Measurements from ENCODE around the gene RPSA. TPM values are rescaled to one million over a fixed set of nuclear protein-coding genes. Genes with fewer than 3 reads are reported as not detected.

RPSA gene
- total and polyA plus RNA-seq, 8 donors = 738 to 1,954 (median 1,788) TPM

DNA sequence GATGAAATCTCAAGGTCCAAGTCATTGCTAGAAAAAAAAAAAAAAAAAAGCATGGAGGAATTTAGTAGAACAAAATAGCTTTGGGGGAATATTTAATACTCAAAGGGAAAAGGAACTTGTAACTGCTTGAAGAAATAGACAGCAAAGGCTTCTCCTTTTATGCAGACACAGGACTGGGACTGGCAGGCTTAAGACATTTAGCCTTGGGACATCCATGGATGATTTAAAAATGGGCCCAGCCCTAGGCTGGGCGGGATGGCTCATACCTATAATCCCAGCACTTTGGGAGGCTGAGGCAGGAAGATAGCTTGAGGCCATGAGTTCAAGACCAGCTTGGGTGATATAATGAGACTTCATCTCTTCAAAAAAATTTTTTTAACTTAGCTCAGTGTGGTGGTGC is 19.8 kb downstream of the RPSA start:
- DNase-seq (no peak), ATAC-seq (no peak)
- no peaks in the 10 kb centered on the region for H3K4me1 ChIP-seq
- intact Hi-C loops (cut with DNase I) = no loop called here
- no peak overlapping the region for H3K4me3 ChIP-seq
- no peaks in the 10 kb centered on the region for H3K9me3 ChIP-seq
- TF ChIP-seq, protein P1, sequence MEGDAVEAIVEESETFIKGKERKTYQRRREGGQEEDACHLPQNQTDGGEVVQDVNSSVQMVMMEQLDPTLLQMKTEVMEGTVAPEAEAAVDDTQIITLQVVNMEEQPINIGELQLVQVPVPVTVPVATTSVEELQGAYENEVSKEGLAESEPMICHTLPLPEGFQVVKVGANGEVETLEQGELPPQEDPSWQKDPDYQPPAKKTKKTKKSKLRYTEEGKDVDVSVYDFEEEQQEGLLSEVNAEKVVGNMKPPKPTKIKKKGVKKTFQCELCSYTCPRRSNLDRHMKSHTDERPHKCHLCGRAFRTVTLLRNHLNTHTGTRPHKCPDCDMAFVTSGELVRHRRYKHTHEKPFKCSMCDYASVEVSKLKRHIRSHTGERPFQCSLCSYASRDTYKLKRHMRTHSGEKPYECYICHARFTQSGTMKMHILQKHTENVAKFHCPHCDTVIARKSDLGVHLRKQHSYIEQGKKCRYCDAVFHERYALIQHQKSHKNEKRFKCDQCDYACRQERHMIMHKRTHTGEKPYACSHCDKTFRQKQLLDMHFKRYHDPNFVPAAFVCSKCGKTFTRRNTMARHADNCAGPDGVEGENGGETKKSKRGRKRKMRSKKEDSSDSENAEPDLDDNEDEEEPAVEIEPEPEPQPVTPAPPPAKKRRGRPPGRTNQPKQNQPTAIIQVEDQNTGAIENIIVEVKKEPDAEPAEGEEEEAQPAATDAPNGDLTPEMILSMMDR (IDR thresholded peaks at IDR 0.05) = no peak
- no peaks in the 10 kb centered on the region for H3K36me3 ChIP-seq
- H3K27me3 ChIP-seq = no peaks in the 10 kb centered on the region
- H3K27ac ChIP-seq = no peak overlapping the region

DNA sequence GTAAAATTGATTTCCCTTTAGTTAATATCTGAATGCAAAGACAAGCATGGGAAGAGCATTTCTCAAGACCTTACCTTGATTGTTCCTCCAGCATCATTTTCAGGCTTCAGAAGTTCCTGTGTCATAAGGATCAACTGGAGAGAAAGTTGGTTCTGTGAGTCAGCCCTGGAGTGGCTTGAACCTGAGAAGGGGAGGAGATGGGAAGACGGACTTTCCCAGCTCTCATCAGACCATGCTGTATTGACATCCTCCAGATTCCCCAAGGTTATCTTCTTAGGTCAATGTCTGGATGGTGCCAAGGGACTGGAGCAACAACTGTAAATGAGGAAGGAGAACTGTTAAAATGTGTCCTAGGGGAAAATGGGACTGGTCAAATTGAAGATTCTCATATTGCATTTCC is 21.0 kb downstream of the RPSA start:
- Histone ChIP-seq H3K4me1 (no peaks in the 10 kb centered on the region), H3K9me3 (no peaks in the 10 kb centered on the region), H3K36me3 (no peaks in the 10 kb centered on the region), H3K4me3 (no peak overlapping the region), H3K27ac (no peak overlapping the region), H3K27me3 (no peaks in the 10 kb centered on the region)
- intact Hi-C loops (cut with DNase I) = no loop called here
- no peak for ATAC-seq
- no peak for DNase-seq
- TF ChIP-seq, protein P1 (IDR thresholded peaks at IDR 0.05) = no peak

DNA sequence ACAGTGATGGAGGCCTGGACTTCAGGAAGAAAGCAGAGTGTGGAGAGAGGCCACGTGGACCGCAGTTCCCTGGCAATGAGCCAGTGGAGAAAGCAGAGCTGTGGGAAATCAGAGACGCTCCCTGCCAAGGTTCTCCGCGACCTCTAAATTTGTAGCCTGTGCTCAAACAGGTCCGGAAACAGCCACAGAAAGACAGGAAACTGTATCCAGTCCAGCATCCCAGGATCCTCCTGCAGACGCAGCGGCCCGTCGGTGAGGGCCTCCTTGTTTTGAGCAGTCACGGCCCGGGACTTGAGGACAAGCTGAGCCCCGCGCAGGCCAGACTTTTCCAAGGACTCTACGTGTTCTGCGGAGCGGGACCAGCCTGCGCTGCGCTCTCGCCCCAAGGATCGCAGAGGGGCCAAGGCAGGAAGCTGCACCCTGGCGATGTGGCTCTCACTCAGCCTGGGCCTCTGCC is 22.3 kb downstream of the RPSA start:
- Histone ChIP-seq H3K36me3 (no peaks in the 10 kb centered on the region), H3K4me3 (no peak overlapping the region), H3K27me3 (no peaks in the 10 kb centered on the region), H3K4me1 (peaks cover 5% of the 10 kb centered on the region in 2 donors), H3K27ac (peak overlapping the region in 1 of 2 donors; percentile 39), H3K9me3 (no peaks in the 10 kb centered on the region)
- TF ChIP-seq, protein P1 (IDR thresholded peaks at IDR 0.05) = no peak
- intact Hi-C loops (cut with DNase I) = no loop called here
- ATAC-seq (no peak), DNase-seq (peak in 1 of 4 donors; percentile 35)

DNA sequence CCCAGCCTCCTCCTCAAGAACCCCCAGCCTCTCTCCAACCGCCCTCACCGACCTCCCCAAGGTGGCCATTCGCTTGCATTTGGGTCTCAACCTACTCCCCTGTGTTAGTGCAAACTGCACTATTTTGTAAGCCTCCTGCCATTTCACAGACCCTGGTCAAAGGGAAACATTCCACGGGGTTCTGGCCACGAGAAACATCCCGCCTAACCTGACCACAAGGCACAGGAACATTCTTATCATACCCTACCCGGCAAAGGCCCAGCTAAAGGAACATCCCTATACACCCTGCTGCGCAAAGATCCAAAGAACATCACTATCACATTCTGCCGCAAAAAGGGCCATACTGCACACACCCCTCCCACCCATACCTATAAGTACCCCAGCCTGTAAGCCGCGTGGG is 22.9 kb downstream of the RPSA start:
- Histone ChIP-seq H3K9me3 (no peaks in the 10 kb centered on the region), H3K4me3 (no peak overlapping the region), H3K36me3 (no peaks in the 10 kb centered on the region), H3K4me1 (peaks cover 5% of the 10 kb centered on the region in 2 donors), H3K27ac (no peak overlapping the region), H3K27me3 (no peaks in the 10 kb centered on the region)
- TF ChIP-seq, protein P1 (IDR thresholded peaks at IDR 0.05) = no peak
- ATAC-seq (no peak), DNase-seq (no peak)
- intact Hi-C loops (cut with DNase I) = no loop called here

DNA sequence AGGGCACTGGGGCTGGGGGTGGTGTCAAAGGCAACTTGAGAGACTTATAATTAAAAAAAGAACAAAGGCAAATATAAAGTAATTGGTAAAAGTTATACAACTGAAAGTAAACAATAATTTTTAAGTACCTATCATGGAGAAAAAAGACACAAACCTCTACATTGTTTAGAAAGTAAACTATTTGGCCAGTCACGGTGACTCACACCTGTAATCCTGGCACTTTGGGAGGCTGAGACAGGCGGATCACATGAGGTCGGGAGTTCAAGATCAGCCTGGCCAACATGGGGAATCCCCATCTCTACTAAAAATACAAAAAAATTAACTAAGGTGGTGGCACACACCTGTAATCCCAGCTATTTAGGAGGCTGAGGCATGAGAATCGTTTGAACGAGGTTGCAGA is 25.8 kb downstream of the RPSA start:
- ATAC-seq (no peak), DNase-seq (no peak)
- no peak overlapping the region for H3K4me3 ChIP-seq
- TF ChIP-seq, protein P1 (IDR thresholded peaks at IDR 0.05) = no peak
- intact Hi-C loops (cut with DNase I) = no loop called here
- H3K27me3 ChIP-seq = no peaks in the 10 kb centered on the region
- H3K27ac ChIP-seq = no peak overlapping the region
- no peaks in the 10 kb centered on the region for H3K9me3 ChIP-seq
- H3K4me1 ChIP-seq = peaks cover 5% of the 10 kb centered on the region in 2 donors
- no peaks in the 10 kb centered on the region for H3K36me3 ChIP-seq

Data from left lung (tissue), 10 donors.